H1 (cell line): ENCODE results near the gene TECPR2. TPM values are rescaled to one million over a fixed set of nuclear protein-coding genes. Genes with fewer than 3 reads are reported as not detected.

Source experiments
- ATF2 ChIP-seq: IDR thresholded peaks from 2 replicates; pipeline ENCODE4 v1.6.1; 2012; ENCODE audit warnings: low read length, inconsistent platforms
- CTCF ChIP-seq, 3 experiments: IDR thresholded peaks; 1 replicate in 2 of 3; 2 replicates in 1 of 3; pipeline versions ENCODE4 v1.5.1 to v1.6.1; 2011; ENCODE audit warnings: low read length in 3 of 3, mild to moderate bottlenecking in 3 of 3, inconsistent platforms in 2 of 3, low read depth in 1 of 3, moderate library complexity in 1 of 3; ENCODE audit not compliant: insufficient read depth in 1 of 3; ENCODE audit errors: control extremely low read depth in 1 of 3
- GABPA ChIP-seq: IDR thresholded peaks from 2 replicates; pipeline ENCODE4 v1.6.1; 2011; ENCODE audit warnings: mild to moderate bottlenecking, low read length, moderate library complexity, borderline replicate concordance; ENCODE audit not compliant: insufficient read depth
- POU5F1 ChIP-seq: IDR thresholded peaks from 2 replicates; pipeline ENCODE4 v1.6.1; 2011; ENCODE audit warnings: low read depth, mild to moderate bottlenecking, low read length, moderate library complexity
- SIX5 ChIP-seq: IDR thresholded peaks from 2 replicates; pipeline ENCODE4 v1.6.1; 2011; ENCODE audit warnings: mild to moderate bottlenecking, low read depth, low read length
- polyA plus RNA-seq, 7 experiments: library from polyadenylated mRNA; depleted of rRNA in 3 of 7; stranded (reverse) in 5 of 7; unstranded in 2 of 7; fragments of >200 nt in 5 of 7; fragments of 200-250 nt in 2 of 7; gene quantifications; 1 replicate in 5 of 7; 2 replicates in 1 of 7; 4 replicates in 1 of 7; pipeline versions ENCODE4 v1.2.1 to v1.2.3, GENCODE V29; 2011 to 2013; ENCODE audit warnings: missing spikeins in 2 of 7, mixed read lengths in 2 of 7
- total RNA-seq: library from RNA; stranded (reverse); fragmentation: NEBNext Ultra II Directional; extraction: Animal tissue kit (Norgen Biotek cat#: 25700); gene quantifications from 2 replicates; pipeline ENCODE4 v1.2.1, GENCODE V29; 2021

TECPR2 gene
- total and polyA plus RNA-seq, 2 of the 8 experiments (the other 6 are each of a cell fraction or from before 2014, with no cell fraction given) = 6.8 to 19.4 TPM

- TF ChIP-seq POU5F1 (no peak), GABPA (no peak), SIX5 (no peak), ATF2 (no peak), CTCF (IDR thresholded peaks at IDR 0.05; ENCODE audit: control extremely low read depth in 1 of 3, insufficient read depth in 1 of 3, low read depth in 1 of 3, low read length in 3 of 3) (no peak)
These were observed 17.5 kb upstream of the TECPR2 start (continued) for GRCh38 chr14:102345232-102345631.
